GM19438 (cell line): ENCODE measurements around the gene FTSJ1.
"Not testable (repeated sequence)": the region's sequence is repeated elsewhere in the genome, so short reads cannot be mapped to it uniquely, and the experiment has no call there.

Experiments used
- ATAC-seq: cut with Tn5 transposase; IDR thresholded peaks from one replicate; pipeline ENCODE4 v1.9.1; 2021; ENCODE audit warnings: low read depth; ENCODE audit not compliant: unreplicated experiment

The FTSJ1 gene

GRCh38 chrX:48520976-48521352 is 45.0 kb downstream of the FTSJ1 start:
- ATAC-seq: no peak

GRCh38 chrX:48521353-48522243 is 45.6 kb downstream of the FTSJ1 start, which contains the start of gene EBP:
Gene EBP, plus strand, starts transcription at chrX:48521808. Its CDS starts 1,964 bp downstream, at chrX:48523772.
- ATAC-seq: peak; percentile 91

- no peak for ATAC-seq
These were observed 46.3 kb downstream of the FTSJ1 start for GRCh38 chrX:48522291-48522690.

- no peak for ATAC-seq
These were observed 47.7 kb downstream of the FTSJ1 start for GRCh38 chrX:48523682-48524081.

- not testable (repeated sequence) for ATAC-seq
These were observed 49.9 kb downstream of the FTSJ1 start for GRCh38 chrX:48525853-48526252.

- no peak for ATAC-seq
These were observed 54.7 kb downstream of the FTSJ1 start for GRCh38 chrX:48530736-48531135.

- no peak for ATAC-seq
These were observed 55.5 kb downstream of the FTSJ1 start for GRCh38 chrX:48531358-48531959.

- no peak for ATAC-seq
These were observed 56.2 kb downstream of the FTSJ1 start for GRCh38 chrX:48532161-48532560.

GRCh38 chrX:48533165-48533564 is 57.2 kb downstream of the FTSJ1 start:
- ATAC-seq: no peak
